Neural cell (in vitro differentiated cells): ENCODE data around the gene REXO1.

ENCODE experiments used
- CTCF ChIP-seq: fragments of 450-650 bp; IDR thresholded peaks from 2 replicates; pipeline ENCODE4 v1.5.1; 2014; ENCODE audit warnings: antibody characterized with exemption, mild to moderate bottlenecking, moderate library complexity; ENCODE audit not compliant: poor library complexity, severe bottlenecking
- EP300 ChIP-seq: fragments of 450-650 bp; conservative IDR thresholded peaks from 2 replicates; pipeline ENCODE4 v1.6.1; 2014; ENCODE audit warnings: antibody characterized with exemption, mild to moderate bottlenecking, moderate library complexity; ENCODE audit not compliant: poor library complexity, severe bottlenecking
- EZH2 ChIP-seq: fragments of 200-600, 300-800 bp; shearing (Covaris generic), sonication (generic); IDR thresholded peaks from 2 replicates; pipeline ENCODE4 v1.6.1; 2014; ENCODE audit warnings: antibody characterized with exemption, low read length, borderline replicate concordance, mild to moderate bottlenecking; ENCODE audit not compliant: insufficient read depth, poor library complexity, severe bottlenecking
- MXI1 ChIP-seq: fragments of 450-650 bp; conservative IDR thresholded peaks from 2 replicates; pipeline ENCODE4 v1.6.1; 2014; ENCODE audit warnings: antibody characterized with exemption, mild to moderate bottlenecking; ENCODE audit not compliant: poor library complexity, severe bottlenecking
- POLR2AphosphoS5 ChIP-seq: IDR thresholded peaks from 2 replicates; pipeline ENCODE4 v1.6.1; 2012
- RAD21 ChIP-seq: fragments of 450-650 bp; conservative IDR thresholded peaks from 2 replicates; pipeline ENCODE4 v1.6.1; 2014; ENCODE audit warnings: antibody characterized with exemption, mild to moderate bottlenecking, moderate library complexity
- REST ChIP-seq: IDR thresholded peaks from 2 replicates; pipeline ENCODE4 v1.6.1; 2012; ENCODE audit warnings: borderline replicate concordance
- SMC3 ChIP-seq: fragments of 450-650 bp; conservative IDR thresholded peaks from 2 replicates; pipeline ENCODE4 v1.6.1; 2014; ENCODE audit warnings: antibody characterized with exemption, mild to moderate bottlenecking, moderate library complexity; ENCODE audit not compliant: poor library complexity
- TAF1 ChIP-seq: IDR thresholded peaks from 2 replicates; pipeline ENCODE4 v1.6.1; 2012; ENCODE audit warnings: low read depth

- TF ChIP-seq MXI1 (no peak), CTCF (no peak), POLR2AphosphoS5 (no peak), RAD21 (no peak), TAF1 (no peak), SMC3 (no peak), REST (no peak), EP300 (no peak), EZH2 (no peak)
These were observed 36.0 kb upstream of the REXO1 start for GRCh38 chr19:1884291-1884718.
